Fibroblast of villous mesenchyme (primary cell): Measurements from ENCODE around the gene GRM4. TPM values are rescaled to one million over a fixed set of nuclear protein-coding genes. Genes with fewer than 3 reads are reported as not detected.

Experiments
- DNase-seq: peaks from one replicate; pipeline ENCODE4 v3.0.0-alpha.2; 2010; ENCODE audit warnings: low read depth
- H3K4me3 ChIP-seq: 2 replicates; pipeline ENCODE4 v1.5.1; 2011; ENCODE audit warnings: low read depth, mild to moderate bottlenecking, low read length
- CTCF ChIP-seq: IDR thresholded peaks from 2 replicates; pipeline ENCODE4 v1.5.1; 2012; ENCODE audit warnings: low read depth, mild to moderate bottlenecking, low read length; ENCODE audit not compliant: insufficient read depth
- total RNA-seq: library from RNA; depleted of rRNA; stranded (reverse); fragments of >200 nt; gene quantifications from 2 replicates; pipeline ENCODE4 v1.2.3, GENCODE V29; 2012

Gene GRM4
- total RNA-seq, 1 donor, result under 0.01 TPM

GRCh38 chr6:33980176-33981175 is 165.4 kb downstream of the GRM4 start:
- TF ChIP-seq CTCF, result no peak
- DNase-seq, result no peak

GRCh38 chr6:33979750-33980149 is 166.1 kb downstream of the GRM4 start:
- H3K4me3 ChIP-seq, result no peak overlapping the region
- TF ChIP-seq CTCF, result no peak
- DNase-seq, result no peak

More at GRCh38 chr6:33980176-33981175, 165.4 kb downstream of the GRM4 start:
- no peak overlapping the region for H3K4me3 ChIP-seq

GRCh38 chr6:33978412-33979150 is 167.3 kb downstream of the GRM4 start:
- no peak for TF ChIP-seq CTCF
- H3K4me3 ChIP-seq, result no peak overlapping the region
- DNase-seq, result no peak

GRCh38 chr6:33977606-33978411 is 168.1 kb downstream of the GRM4 start:
- H3K4me3 ChIP-seq, result no peak overlapping the region
- DNase-seq, result no peak
- no peak for TF ChIP-seq CTCF

- H3K4me3 ChIP-seq, result no peak overlapping the region
- no peak for TF ChIP-seq CTCF
- no peak for DNase-seq
Observed at GRCh38 chr6:33976437-33977360, 169.2 kb downstream of the GRM4 start.
